Fibroblast of skin of abdomen (primary cell): ENCODE data around the gene HDLBP.
"Not testable (repeated sequence)": the region's sequence is repeated elsewhere in the genome, so short reads cannot be mapped to it uniquely, and the experiment has no call there.

ENCODE experiments used
- DNase-seq: peaks from one replicate; pipeline ENCODE4 v3.0.0-alpha.2; 2013

Gene HDLBP

GRCh38 chr2:241339839-241340630, 24.6 kb upstream of the HDLBP start:
- DNase-seq: no peak

GRCh38 chr2:241334813-241335212, 19.3 kb upstream of the HDLBP start:
- DNase-seq: no peak

GRCh38 chr2:241330616-241330981, 15.1 kb upstream of the HDLBP start:
- DNase-seq: no peak

GRCh38 chr2:241329669-241330615, 14.5 kb upstream of the HDLBP start:
- no peak for DNase-seq

- no peak for DNase-seq
Measured at GRCh38 chr2:241325257-241325656, 9.8 kb upstream of the HDLBP start.

- DNase-seq: no peak
Measured at GRCh38 chr2:241324775-241325174, 9.3 kb upstream of the HDLBP start.

- DNase-seq: no peak
Measured at GRCh38 chr2:241323778-241324177, 8.3 kb upstream of the HDLBP start.

- no peak for DNase-seq
Measured at GRCh38 chr2:241321886-241322285, 6.4 kb upstream of the HDLBP start.

GRCh38 chr2:241321033-241321432, 5.6 kb upstream of the HDLBP start:
- DNase-seq: no peak

GRCh38 chr2:241320394-241320793, 4.9 kb upstream of the HDLBP start:
- DNase-seq: no peak

- not testable (repeated sequence) for DNase-seq
Measured at GRCh38 chr2:241318830-241319229, 3.4 kb upstream of the HDLBP start.

- no peak for DNase-seq
Measured at GRCh38 chr2:241317391-241317790, 1.9 kb upstream of the HDLBP start.

- no peak for DNase-seq
Measured at GRCh38 chr2:241316825-241317224, 1.4 kb upstream of the HDLBP start.

- no peak for DNase-seq
Measured at GRCh38 chr2:241315879-241316631, 583 bp upstream of the HDLBP start, which contains the start of gene SEPTIN2. SEPTIN2 (plus strand) TSS chr2:241315925; CDS start chr2:241324233, 8,308 bp downstream.

GRCh38 chr2:241314226-241315092, 1.0 kb downstream of the HDLBP start:
- peak; percentile 51 for DNase-seq

GRCh38 chr2:241313543-241314095, 1.9 kb downstream of the HDLBP start:
- DNase-seq: no peak

- peak; percentile 53 for DNase-seq
Measured at GRCh38 chr2:241312082-241312481, 3.4 kb downstream of the HDLBP start.

GRCh38 chr2:241310917-241311566, 4.4 kb downstream of the HDLBP start:
- no peak for DNase-seq

- peak; percentile 48 for DNase-seq
Measured at GRCh38 chr2:241309684-241310117, 5.8 kb downstream of the HDLBP start.

- DNase-seq: no peak
Measured at GRCh38 chr2:241308832-241309500, 6.5 kb downstream of the HDLBP start.
